T-helper 2 cell treated with Interferon-gamma antibody and Interleukin-4, amounts not matched to agents 100 ng/mL and 5 ng/mL, for 36 hours (primary cell): Measurements from ENCODE around the gene ZNF532. TPM values are rescaled to one million over a fixed set of nuclear protein-coding genes. Genes with fewer than 3 reads are reported as not detected.

ENCODE experiments used
- intact Hi-C: fragments of 100-400 bp; cut with micrococcal nuclease; formaldehyde crosslinking; loops from one replicate; pipeline ENCODE4 v1.15.1; 2023
- total RNA-seq: library from RNA; stranded (reverse); gene quantifications from 2 replicates; pipeline ENCODE4 v1.2.3, GENCODE V29; 2022

ZNF532 gene
- total RNA-seq, 1 donor from 2014 or later: 2.4 TPM

- intact Hi-C loops: no loop called here
Measured at GRCh38 chr18:59033974-59034373, 169.3 kb downstream of the ZNF532 start.

GRCh38 chr18:59035591-59035990 is 170.9 kb downstream of the ZNF532 start:
- intact Hi-C loops: no loop called here

Other genes with a start within 250 kb of the ZNF532 start
- 0.02 TPM in 1 of 2 replicates, not detected in the other for gene ALPK2, start 235.8 kb upstream of the ZNF532 start, total RNA-seq
- gene MALT1, start 193.4 kb upstream of the ZNF532 start, total RNA-seq: 35.8 and 36.9 TPM in 2 replicates